Measurements from ENCODE around the gene NXN. TPM values are rescaled to one million over a fixed set of nuclear protein-coding genes. Genes with fewer than 3 reads are reported as not detected.
"Not testable (repeated sequence)": the region's sequence is repeated elsewhere in the genome, so short reads cannot be mapped to it uniquely, and the experiment has no call there.

NXN gene
- polyA plus RNA-seq, 1 of the 3 experiments (the other 2 are of a cell fraction): 23.9 TPM

- Histone ChIP-seq H4K20me1 (ENCODE audit: insufficient read depth) (no peaks in the 10 kb centered on the region), H3K9ac (no peak overlapping the region), H3F3A (replicated peaks; ENCODE audit: insufficient read depth) (peaks cover 5% of the 10 kb centered on the region), H3K79me2 (ENCODE audit: insufficient read depth) (no peaks in the 10 kb centered on the region), H3K27me3 (ENCODE audit: insufficient read depth) (peaks cover 49% of the 10 kb centered on the region; the same call in 1 of the 2 replicates), H3K4me1 (ENCODE audit: control insufficient read depth in 1 of 2, insufficient read depth in 2 of 2, low read depth in 1 of 2, low read length in 1 of 2) (no peaks in the 10 kb centered on the region), H3K9me3 (no peaks in the 10 kb centered on the region), H3K4me3 (ENCODE audit: low read depth in 2 of 2, low read length in 1 of 2) (no peak overlapping the region), H3K9me2 (no peaks in the 10 kb centered on the region), H2AFZ (ENCODE audit: low read depth) (no peak overlapping the region), H3K27ac (ENCODE audit: low read depth in 2 of 2, low read length in 1 of 2) (no peak overlapping the region), H3K36me3 (replicated peaks in 1 of 2; ENCODE audit: control insufficient read depth in 1 of 2, insufficient read depth in 2 of 2, low read length in 1 of 2) (no peaks in the 10 kb centered on the region), H3K4me2 (no peak overlapping the region)
- POLR2A ChIA-PET: no interaction called here
- WGBS (ENCODE audit: low lambda C conversion rate): 55% methylated on average over 6 of the region's 6 CpGs
- CTCF ChIA-PET: interaction anchor here (1.5 kb wide), 1 partner anchor 70 kb away, joined by 3 read pairs; no protein-coding TSS in a partner anchor
- no peak for DNase-seq
- no peak for TF ChIP-seq NFIC (IDR thresholded peaks at IDR 0.05; ENCODE audit: borderline replicate concordance)
- TF ChIP-seq SIN3A (IDR thresholded peaks at IDR 0.05; ENCODE audit: borderline replicate concordance, low read depth, low read length): no peak
- TF ChIP-seq JUND (IDR thresholded peaks at IDR 0.05): no peak
- no peak for TF ChIP-seq MEF2A (IDR thresholded peaks at IDR 0.05; ENCODE audit: borderline replicate concordance, low read depth)
- TF ChIP-seq USF1 (IDR thresholded peaks at IDR 0.05; ENCODE audit: borderline replicate concordance, low read depth): no peak
- TF ChIP-seq TAF1 (IDR thresholded peaks at IDR 0.05; ENCODE audit: borderline replicate concordance, low read depth, low read length): no peak
- no peak for TF ChIP-seq FOSL2 (IDR thresholded peaks at IDR 0.05; ENCODE audit: borderline replicate concordance, low read depth)
- no peak for TF ChIP-seq EP300 (IDR thresholded peaks at IDR 0.05; ENCODE audit: borderline replicate concordance in 1 of 2, low read depth in 1 of 2, low read length in 1 of 2)
- TF ChIP-seq FOXM1 (IDR thresholded peaks at IDR 0.05; ENCODE audit: low read depth): no peak
- TF ChIP-seq NRF1 (IDR thresholded peaks at IDR 0.05; ENCODE audit: low read depth, low read length): no peak
- TF ChIP-seq RCOR1 (IDR thresholded peaks at IDR 0.05; ENCODE audit: low read length): no peak
Observed at GRCh38 chr17:925817-926216, 53.8 kb downstream of the NXN start.

DNA sequence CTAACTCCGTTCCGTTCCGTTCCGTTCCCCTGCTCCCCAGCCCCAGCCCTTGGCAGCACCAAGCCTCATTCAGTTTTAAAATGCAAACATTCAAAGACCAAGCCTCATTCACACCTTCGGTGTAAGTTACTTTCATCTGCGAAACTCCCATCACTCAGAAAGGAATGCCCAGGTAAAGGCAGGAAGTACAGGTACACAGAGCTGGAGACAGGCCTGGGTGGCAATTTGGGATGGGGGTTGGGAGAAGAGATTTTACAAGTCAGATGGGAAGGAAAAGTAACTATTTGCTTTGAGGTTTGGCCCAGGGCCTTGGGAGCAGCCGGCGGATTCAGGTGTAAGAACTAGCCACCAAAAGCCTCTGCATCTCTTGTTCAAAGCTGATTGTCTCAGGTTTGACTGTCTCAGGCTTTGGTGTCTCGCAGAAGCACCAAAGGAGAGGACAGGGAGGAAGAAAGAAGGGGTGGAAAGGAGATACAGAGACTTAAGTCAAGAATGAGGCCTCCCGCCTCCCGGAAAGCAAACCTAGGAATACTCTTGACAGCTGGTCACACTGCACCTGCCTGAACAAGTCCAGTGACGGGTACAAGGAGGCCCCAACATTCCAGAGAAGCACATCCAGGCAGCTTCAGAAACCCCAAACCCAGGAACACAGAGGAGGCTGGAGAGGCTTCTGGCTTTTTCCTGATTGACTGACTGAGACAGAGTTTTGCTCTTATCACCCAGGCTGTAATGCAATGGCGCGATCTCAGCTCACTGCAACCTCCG, 54.7 kb downstream of the NXN start:
- Histone ChIP-seq H3K4me2 (no peak overlapping the region), H3K9me3 (no peaks in the 10 kb centered on the region), H3K27me3 (ENCODE audit: insufficient read depth) (peaks cover 55% of the 10 kb centered on the region; the same call in 1 of the 2 replicates), H3K27ac (ENCODE audit: low read depth in 2 of 2, low read length in 1 of 2) (no peak overlapping the region), H3K36me3 (replicated peaks in 1 of 2; ENCODE audit: control insufficient read depth in 1 of 2, insufficient read depth in 2 of 2, low read length in 1 of 2) (no peaks in the 10 kb centered on the region), H2AFZ (ENCODE audit: low read depth) (no peak overlapping the region), H4K20me1 (ENCODE audit: insufficient read depth) (no peaks in the 10 kb centered on the region), H3F3A (replicated peaks; ENCODE audit: insufficient read depth) (peaks cover 5% of the 10 kb centered on the region), H3K79me2 (ENCODE audit: insufficient read depth) (no peaks in the 10 kb centered on the region; the same call in 1 of the 2 replicates), H3K9ac (no peak overlapping the region), H3K9me2 (no peaks in the 10 kb centered on the region), H3K4me1 (ENCODE audit: control insufficient read depth in 1 of 2, insufficient read depth in 2 of 2, low read depth in 1 of 2, low read length in 1 of 2) (no peaks in the 10 kb centered on the region), H3K4me3 (ENCODE audit: low read depth in 2 of 2, low read length in 1 of 2) (no peak overlapping the region)
- ChIA-PET POLR2A (no interaction called here), CTCF (interaction anchor here (0.6 to 1.5 kb wide), 2 partner anchors 67 to 71 kb away, joined by 3 read pairs; no protein-coding TSS in a partner anchor)
- TF ChIP-seq JUND (IDR thresholded peaks at IDR 0.05) (no peak), GATA2 (CRISPR knock-in tag; IDR thresholded peaks at IDR 0.05) (no peak), TEAD4 (IDR thresholded peaks at IDR 0.05; ENCODE audit: borderline replicate concordance, insufficient read depth) (no peak)
- WGBS (ENCODE audit: low lambda C conversion rate): 66% methylated on average over 15 of the region's 15 CpGs
- no peak for DNase-seq

DNA sequence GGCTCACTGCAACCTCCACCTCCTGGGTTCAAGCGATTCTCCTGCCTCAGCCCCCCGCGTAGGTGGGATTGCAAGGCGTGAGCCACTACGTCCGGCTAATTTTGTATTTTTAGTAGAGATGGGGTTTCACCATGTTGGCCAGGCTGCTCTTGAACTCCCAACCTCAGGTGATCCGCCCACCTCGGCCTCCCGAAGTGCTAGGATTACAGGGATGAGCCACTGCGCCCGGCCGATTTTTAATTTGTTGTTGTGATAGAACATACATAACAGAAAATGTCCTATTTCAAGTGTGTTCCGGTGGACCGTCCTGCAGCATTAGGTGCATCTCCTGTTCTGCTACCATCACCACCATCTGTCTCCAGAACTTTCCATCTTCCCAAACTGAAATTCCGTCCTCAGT, 55.3 kb downstream of the NXN start:
- H3K9me3 ChIP-seq; H2AFZ ChIP-seq (ENCODE audit: low read depth); H3K4me3 ChIP-seq (ENCODE audit: low read depth in 2 of 2, low read length in 1 of 2); H3K9me2 ChIP-seq; H4K20me1 ChIP-seq (ENCODE audit: insufficient read depth); H3F3A ChIP-seq (replicated peaks; ENCODE audit: insufficient read depth); H3K36me3 ChIP-seq (replicated peaks in 1 of 2; ENCODE audit: control insufficient read depth in 1 of 2, insufficient read depth in 2 of 2, low read length in 1 of 2); H3K4me2 ChIP-seq; H3K9ac ChIP-seq; H3K4me1 ChIP-seq (ENCODE audit: control insufficient read depth in 1 of 2, insufficient read depth in 2 of 2, low read depth in 1 of 2, low read length in 1 of 2); DNase-seq; POLR2A ChIA-PET; H3K79me2 ChIP-seq (ENCODE audit: insufficient read depth); H3K27ac ChIP-seq (ENCODE audit: low read depth in 2 of 2, low read length in 1 of 2): not testable (repeated sequence)
- CTCF ChIA-PET: interaction anchor here (0.6 kb wide), 1 partner anchor 66 kb away, joined by 3 read pairs; no protein-coding TSS in a partner anchor
- H3K27me3 ChIP-seq (ENCODE audit: insufficient read depth): peaks cover 54% of the 10 kb centered on the region; the same call in 1 of the 2 replicates
- WGBS (ENCODE audit: low lambda C conversion rate): 69% methylated on average over 14 of the region's 15 CpGs
